Ovary (tissue), 9 donors: Measurements from ENCODE around the gene PTN. TPM values are rescaled to one million over a fixed set of nuclear protein-coding genes. Genes with fewer than 3 reads are reported as not detected.

Experiments used
- DNase-seq, 5 donors: peaks; one replicate each; pipeline ENCODE4 v3.0.0-alpha.2; 2019 to 2020
- H3K27ac ChIP-seq, 2 donors: fragments of 200-600 bp; one replicate each; pipeline versions ENCODE4 v1.5.1 to v1.8.0; 2019 to 2022
- H3K27me3 ChIP-seq: fragments of 200-600 bp; one replicate; pipeline ENCODE4 v1.8.0; 2022
- H3K36me3 ChIP-seq: fragments of 200-600 bp; sonication (generic); one replicate; pipeline ENCODE4 v1.5.1; 2019
- H3K4me1 ChIP-seq: one replicate; pipeline ENCODE4 v1.8.1; 2013; ENCODE audit warnings: mild to moderate bottlenecking, moderate library complexity; ENCODE audit not compliant: insufficient read depth
- H3K4me3 ChIP-seq: fragments of 200-600 bp; sonication (generic); one replicate; pipeline ENCODE4 v1.5.1; 2017
- H3K9me3 ChIP-seq, 2 donors: fragments of 200-600 bp in 1 of 2; sonication (generic) in 1 of 2; one replicate each; pipeline versions ENCODE4 v1.5.1 to v1.8.1; 2013 to 2019; ENCODE audit warnings: mild to moderate bottlenecking in 1 of 2, moderate library complexity in 1 of 2
- EP300 ChIP-seq: sonication (generic); formaldehyde crosslinking; IDR thresholded peaks from one replicate; pipeline ENCODE4 v1.6.1; 2017; ENCODE audit warnings: antibody characterized with exemption
- POLR2A ChIP-seq: fragments of 450-650 bp; IDR thresholded peaks from one replicate; pipeline ENCODE4 v1.6.1; 2017; ENCODE audit warnings: antibody characterized with exemption, mild to moderate bottlenecking, moderate library complexity
- WGBS, 3 donors: extraction: QIAGEN DNeasy Blood & Tissue Kit in 1 of 3; methylation state at CpG; one replicate each; pipeline versions ENCODE4 v1.1.5 to v1.1.7; 2013 to 2017; 5-methylcytosine and 5-hydroxymethylcytosine counted together
- intact Hi-C, 4 donors: fragments of 100-400 bp; cut with DNase I; formaldehyde crosslinking; loops; one replicate each; pipeline versions ENCODE4 v1.11.0 to v1.15.1; 2022 to 2023
- polyA plus RNA-seq, 2 donors: library from polyadenylated mRNA; stranded (reverse); fragments of 200-250 nt in 1 of 2; fragments of 350-450 nt in 1 of 2; fragmentation: Illumina TruSeq in 1 of 2; extraction: RNeasy Lipid Tissue Mini Kit (QIAGEN cat#74804) in 1 of 2; gene quantifications; one replicate each; pipeline ENCODE4 v1.2.3, GENCODE V29; 2013 to 2014
- total RNA-seq, 7 donors: library from RNA; depleted of rRNA in 2 of 7; stranded (reverse); fragments of >200 nt in 2 of 7; fragmentation: NEBNext Ultra II Directional in 3 of 7; extraction: Animal tissue kit (Norgen Biotek cat#: 25700) in 3 of 7; gene quantifications; one replicate each; pipeline versions ENCODE4 v1.1.0 to v1.2.4, GENCODE V29; 2016 to 2023
- TF ChIP-seq, protein P1 (sequence below), 3 donors: fragments of 450-650 bp in 2 of 3; fragments of 200-600 bp in 1 of 3; IDR thresholded peaks; one replicate each; pipeline versions ENCODE4 v1.5.1 to v1.8.0; 2016 to 2022; ENCODE audit warnings: antibody characterized with exemption in 3 of 3, mild to moderate bottlenecking in 1 of 3
- donor health status: DM: no; HTN: no; CAD: no; lungs with moderate emphysema.
- donor health status: DM: no; HTN: no; CAD: no.
- donor health status: Bipolar disorder and iron deficiency.
- donor health status: DM: yes; HTN: yes; CAD: no.
- donor health status: DM: no; HTN: no; CAD: no.
- donor health status: DM: yes; HTN: yes; CAD: no.

The PTN gene
- total and polyA plus RNA-seq, 9 donors: 2.1 to 20.0 (median 4.3) TPM

DNA sequence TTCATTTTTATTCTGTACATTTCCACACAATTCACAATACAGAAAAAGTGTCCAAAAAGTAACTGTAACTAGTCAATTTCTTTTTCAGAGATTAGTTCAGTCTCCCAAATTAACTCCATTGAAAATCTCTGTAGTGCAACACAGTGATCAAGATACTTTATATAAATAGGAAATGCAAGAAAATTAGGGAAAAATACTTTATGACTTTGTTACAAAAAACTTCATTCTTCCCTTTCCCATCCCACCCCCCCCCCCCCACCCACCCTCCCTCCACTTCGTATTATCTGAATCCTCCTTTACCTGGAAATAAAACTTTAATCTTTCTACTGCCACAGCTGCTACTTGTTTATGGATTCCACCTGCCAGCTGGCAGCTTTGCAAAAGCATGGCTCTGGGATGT lies 37.5 kb upstream of the PTN start:
- Histone ChIP-seq H3K4me1 (no peaks in the 10 kb centered on the region), H3K4me3 (no peak overlapping the region), H3K9me3 (no peaks in the 10 kb centered on the region), H3K27ac (no peak overlapping the region), H3K27me3 (no peaks in the 10 kb centered on the region), H3K36me3 (no peaks in the 10 kb centered on the region)
- DNase-seq: no peak
- TF ChIP-seq, protein P1, sequence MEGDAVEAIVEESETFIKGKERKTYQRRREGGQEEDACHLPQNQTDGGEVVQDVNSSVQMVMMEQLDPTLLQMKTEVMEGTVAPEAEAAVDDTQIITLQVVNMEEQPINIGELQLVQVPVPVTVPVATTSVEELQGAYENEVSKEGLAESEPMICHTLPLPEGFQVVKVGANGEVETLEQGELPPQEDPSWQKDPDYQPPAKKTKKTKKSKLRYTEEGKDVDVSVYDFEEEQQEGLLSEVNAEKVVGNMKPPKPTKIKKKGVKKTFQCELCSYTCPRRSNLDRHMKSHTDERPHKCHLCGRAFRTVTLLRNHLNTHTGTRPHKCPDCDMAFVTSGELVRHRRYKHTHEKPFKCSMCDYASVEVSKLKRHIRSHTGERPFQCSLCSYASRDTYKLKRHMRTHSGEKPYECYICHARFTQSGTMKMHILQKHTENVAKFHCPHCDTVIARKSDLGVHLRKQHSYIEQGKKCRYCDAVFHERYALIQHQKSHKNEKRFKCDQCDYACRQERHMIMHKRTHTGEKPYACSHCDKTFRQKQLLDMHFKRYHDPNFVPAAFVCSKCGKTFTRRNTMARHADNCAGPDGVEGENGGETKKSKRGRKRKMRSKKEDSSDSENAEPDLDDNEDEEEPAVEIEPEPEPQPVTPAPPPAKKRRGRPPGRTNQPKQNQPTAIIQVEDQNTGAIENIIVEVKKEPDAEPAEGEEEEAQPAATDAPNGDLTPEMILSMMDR (IDR thresholded peaks at IDR 0.05): no peak
- TF ChIP-seq POLR2A (no peak), EP300 (no peak)
- intact Hi-C loops: no loop called here
- 12 to 24% (median 17%) methylated on average over 1 of the region's 1 CpG for WGBS, 3 donors

GRCh38 chr7:137373507-137373906 lies 30.0 kb upstream of the PTN start:
- H3K27me3 ChIP-seq: no peaks in the 10 kb centered on the region
- WGBS, 3 donors: 62 to 71% (median 66%) methylated on average over 2 of the region's 2 CpGs
- no peak for TF ChIP-seq POLR2A
- TF ChIP-seq EP300: no peak
- TF ChIP-seq, protein P1 (IDR thresholded peaks at IDR 0.05): no peak
- H3K4me3 ChIP-seq: no peak overlapping the region
- no peaks in the 10 kb centered on the region for H3K36me3 ChIP-seq
- H3K27ac ChIP-seq: no peak overlapping the region
- H3K4me1 ChIP-seq: no peaks in the 10 kb centered on the region
- no peaks in the 10 kb centered on the region for H3K9me3 ChIP-seq
- intact Hi-C loops: no loop called here
- DNase-seq: no peak

DNA sequence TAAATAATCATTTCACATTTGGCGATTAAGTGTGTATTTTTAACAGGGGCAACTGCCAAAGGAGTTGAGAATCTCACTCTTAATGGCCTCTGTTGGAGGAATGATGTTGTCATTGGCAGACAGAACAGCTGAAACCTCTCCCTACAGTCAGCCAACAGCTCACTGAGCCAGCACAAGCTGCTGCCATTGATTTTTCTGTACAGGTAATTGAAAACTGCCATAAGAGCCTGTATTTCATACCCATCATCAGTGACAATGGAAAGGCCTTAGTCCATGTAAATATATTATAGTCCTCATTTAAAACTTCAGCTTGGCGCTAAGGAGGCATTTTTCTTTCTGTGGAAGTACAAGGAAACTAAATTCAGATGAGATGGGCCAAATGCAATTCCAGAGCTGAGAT lies 28.1 kb upstream of the PTN start:
- no peak overlapping the region for H3K4me3 ChIP-seq
- intact Hi-C loops: no loop called here
- no peak for DNase-seq
- no peak overlapping the region for H3K27ac ChIP-seq
- H3K9me3 ChIP-seq: no peaks in the 10 kb centered on the region
- no peaks in the 10 kb centered on the region for H3K27me3 ChIP-seq
- H3K36me3 ChIP-seq: no peaks in the 10 kb centered on the region
- TF ChIP-seq, protein P1 (IDR thresholded peaks at IDR 0.05): no peak
- no peak for TF ChIP-seq POLR2A
- TF ChIP-seq EP300: no peak
- 65 to 85% (median 79%) methylated on average over 2 of the region's 2 CpGs for WGBS, 3 donors
- H3K4me1 ChIP-seq: no peaks in the 10 kb centered on the region

DNA sequence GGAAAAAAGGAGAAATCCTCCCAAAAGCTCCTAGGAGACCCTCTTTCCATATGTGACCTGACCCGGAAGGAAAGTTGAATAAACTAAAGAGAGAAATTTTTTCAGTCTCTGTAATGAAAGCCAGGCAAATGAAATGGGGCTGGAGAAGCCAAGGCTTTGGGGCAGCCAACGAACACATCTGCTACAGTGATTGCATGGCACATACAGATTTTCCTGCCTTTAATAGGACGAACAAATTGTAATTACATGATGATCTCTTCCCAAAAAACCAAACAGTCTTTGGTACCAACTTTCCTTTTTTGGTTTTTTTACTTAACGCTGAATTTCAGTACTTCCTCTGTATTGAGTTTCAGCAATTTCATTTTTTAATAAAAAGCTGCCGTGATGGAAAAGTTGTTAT lies 23.5 kb upstream of the PTN start:
- no peaks in the 10 kb centered on the region for H3K4me1 ChIP-seq
- no peaks in the 10 kb centered on the region for H3K36me3 ChIP-seq
- intact Hi-C loops: no loop called here
- DNase-seq: no peak
- TF ChIP-seq, protein P1 (IDR thresholded peaks at IDR 0.05): no peak
- TF ChIP-seq EP300 (no peak), POLR2A (no peak)
- H3K27me3 ChIP-seq: no peaks in the 10 kb centered on the region
- H3K27ac ChIP-seq: no peak overlapping the region
- 83 to 92% (median 89%) methylated on average over 5 of the region's 5 CpGs for WGBS, 3 donors
- H3K4me3 ChIP-seq: no peak overlapping the region
- H3K9me3 ChIP-seq: no peaks in the 10 kb centered on the region

DNA sequence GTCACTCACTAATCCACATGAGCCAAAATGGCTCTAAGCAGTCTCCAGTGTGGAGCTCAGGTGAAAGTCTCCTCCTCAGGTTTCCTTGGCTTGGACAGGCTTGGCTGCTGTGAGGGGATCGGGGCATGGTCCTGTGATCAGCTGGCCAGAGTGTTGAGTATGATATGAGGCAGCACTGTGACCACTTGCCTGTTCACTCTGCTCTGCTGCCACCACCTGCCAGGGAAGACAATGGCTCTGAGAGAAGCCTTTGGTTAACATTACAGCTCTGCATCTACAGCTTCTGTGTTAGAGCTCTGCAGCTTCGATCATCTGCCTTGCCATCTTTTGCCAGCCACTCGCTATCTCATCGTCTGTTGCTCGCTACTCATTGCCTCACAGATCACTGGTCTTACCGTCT lies 20.1 kb upstream of the PTN start:
- no peak overlapping the region for H3K27ac ChIP-seq
- H3K27me3 ChIP-seq: no peaks in the 10 kb centered on the region
- H3K9me3 ChIP-seq: no peaks in the 10 kb centered on the region
- no peak for TF ChIP-seq POLR2A
- TF ChIP-seq, protein P1 (IDR thresholded peaks at IDR 0.05): no peak
- no peak for TF ChIP-seq EP300
- H3K4me3 ChIP-seq: no peak overlapping the region
- DNase-seq: no peak
- no peaks in the 10 kb centered on the region for H3K36me3 ChIP-seq
- 93 to 95% (median 94%) methylated on average over 6 of the region's 6 CpGs for WGBS, 3 donors
- intact Hi-C loops: no loop called here
- H3K4me1 ChIP-seq: no peaks in the 10 kb centered on the region
